Neural cell (in vitro differentiated cells): ENCODE data around the gene IFIT2. TPM values are rescaled to one million over a fixed set of nuclear protein-coding genes. Genes with fewer than 3 reads are reported as not detected.

Experiments used
- H2AFZ ChIP-seq: fragments of 200-600, 300-800 bp; sonication (generic), shearing (Covaris generic); 2 replicates; pipeline ENCODE4 v1.6.0; 2014; ENCODE audit warnings: low read depth, mild to moderate bottlenecking, antibody characterized with exemption, low read length, moderate library complexity
- H3F3A ChIP-seq: fragments of 200-600 bp; shearing (Covaris generic); 2 replicates; pipeline ENCODE4 v1.6.1; 2016; ENCODE audit warnings: mild to moderate bottlenecking, moderate library complexity, mixed read lengths, antibody characterized with exemption, low read length; ENCODE audit not compliant: insufficient read depth, poor library complexity, severe bottlenecking
- H3K27ac ChIP-seq: fragments of 200-600, 300-800 bp; sonication (generic), shearing (Covaris generic); 2 replicates; pipeline ENCODE4 v1.5.1; 2014; ENCODE audit warnings: mild to moderate bottlenecking, low read length, moderate library complexity
- H3K27me3 ChIP-seq: fragments of 300-800, 200-600 bp; sonication (generic), shearing (Covaris generic); 2 replicates; pipeline ENCODE4 v1.6.0; 2014; ENCODE audit warnings: mild to moderate bottlenecking, low read depth, low read length, moderate library complexity; ENCODE audit not compliant: insufficient read depth
- H3K36me3 ChIP-seq: fragments of 300-800, 200-600 bp; sonication (generic), shearing (Covaris generic); 2 replicates; pipeline ENCODE4 v1.5.1; 2014; ENCODE audit warnings: mild to moderate bottlenecking, antibody characterized with exemption, low read length, moderate library complexity; ENCODE audit not compliant: insufficient read depth
- H3K4me2 ChIP-seq: fragments of 300-800, 200-600 bp; sonication (generic), shearing (Covaris generic); 2 replicates; pipeline ENCODE4 v1.6.0; 2014; ENCODE audit warnings: mild to moderate bottlenecking, low read length
- H3K4me3 ChIP-seq: fragments of 300-800, 200-600 bp; sonication (generic), shearing (Covaris generic); 2 replicates; pipeline ENCODE4 v1.5.1; 2014; ENCODE audit warnings: mild to moderate bottlenecking, low read length, moderate library complexity
- H3K79me2 ChIP-seq: fragments of 200-600 bp; shearing (Covaris generic); replicated peaks from 2 replicates; pipeline ENCODE4 v1.6.0; 2014; ENCODE audit warnings: mild to moderate bottlenecking, low read length, moderate library complexity; ENCODE audit not compliant: insufficient read depth
- H3K9ac ChIP-seq: fragments of 300-800, 200-600 bp; sonication (generic), shearing (Covaris generic); 2 replicates; pipeline ENCODE4 v1.6.1; 2016; ENCODE audit warnings: mild to moderate bottlenecking, low read length, mixed read lengths
- H3K9me2 ChIP-seq: fragments of 200-600 bp; shearing (Covaris generic); 2 replicates; pipeline ENCODE4 v1.6.1; 2016; ENCODE audit warnings: mild to moderate bottlenecking, low read length, mixed read lengths; ENCODE audit not compliant: insufficient read depth
- H3K9me3 ChIP-seq: fragments of 200-600, 300-800 bp; sonication (generic), shearing (Covaris generic); 2 replicates; pipeline ENCODE4 v1.6.1; 2016; ENCODE audit warnings: mild to moderate bottlenecking, mixed run types, low read length, moderate library complexity, mixed read lengths
- H4K20me1 ChIP-seq: fragments of 200-600 bp; shearing (Covaris generic); 2 replicates; pipeline ENCODE4 v1.6.1; 2016; ENCODE audit warnings: mild to moderate bottlenecking, mixed run types; ENCODE audit not compliant: insufficient read depth
- EP300 ChIP-seq: fragments of 450-650 bp; conservative IDR thresholded peaks from 2 replicates; pipeline ENCODE4 v1.6.1; 2014; ENCODE audit warnings: antibody characterized with exemption, mild to moderate bottlenecking, moderate library complexity; ENCODE audit not compliant: poor library complexity, severe bottlenecking
- EZH2 ChIP-seq: fragments of 200-600, 300-800 bp; shearing (Covaris generic), sonication (generic); IDR thresholded peaks from 2 replicates; pipeline ENCODE4 v1.6.1; 2014; ENCODE audit warnings: antibody characterized with exemption, low read length, borderline replicate concordance, mild to moderate bottlenecking; ENCODE audit not compliant: insufficient read depth, poor library complexity, severe bottlenecking
- MXI1 ChIP-seq: fragments of 450-650 bp; conservative IDR thresholded peaks from 2 replicates; pipeline ENCODE4 v1.6.1; 2014; ENCODE audit warnings: antibody characterized with exemption, mild to moderate bottlenecking; ENCODE audit not compliant: poor library complexity, severe bottlenecking
- POLR2AphosphoS5 ChIP-seq: IDR thresholded peaks from 2 replicates; pipeline ENCODE4 v1.6.1; 2012
- RAD21 ChIP-seq: fragments of 450-650 bp; conservative IDR thresholded peaks from 2 replicates; pipeline ENCODE4 v1.6.1; 2014; ENCODE audit warnings: antibody characterized with exemption, mild to moderate bottlenecking, moderate library complexity
- REST ChIP-seq: IDR thresholded peaks from 2 replicates; pipeline ENCODE4 v1.6.1; 2012; ENCODE audit warnings: borderline replicate concordance
- SMC3 ChIP-seq: fragments of 450-650 bp; conservative IDR thresholded peaks from 2 replicates; pipeline ENCODE4 v1.6.1; 2014; ENCODE audit warnings: antibody characterized with exemption, mild to moderate bottlenecking, moderate library complexity; ENCODE audit not compliant: poor library complexity
- TAF1 ChIP-seq: IDR thresholded peaks from 2 replicates; pipeline ENCODE4 v1.6.1; 2012; ENCODE audit warnings: low read depth
- polyA plus RNA-seq: library from polyadenylated mRNA; depleted of rRNA; stranded (reverse); fragments of >200 nt; gene quantifications from 2 replicates; pipeline ENCODE4 v1.2.3, GENCODE V29; 2014
- TF ChIP-seq, protein P1 (sequence below): fragments of 450-650 bp; IDR thresholded peaks from 2 replicates; pipeline ENCODE4 v1.5.1; 2014; ENCODE audit warnings: antibody characterized with exemption, mild to moderate bottlenecking, moderate library complexity; ENCODE audit not compliant: poor library complexity, severe bottlenecking

The IFIT2 gene
- polyA plus RNA-seq, 1 donor from 2014 or later = 0.26 TPM

- no peaks in the 10 kb centered on the region for H3K36me3 ChIP-seq
- H3K9ac ChIP-seq = no peak overlapping the region
- H3K27me3 ChIP-seq = no peaks in the 10 kb centered on the region
- no peaks in the 10 kb centered on the region for H4K20me1 ChIP-seq
- TF ChIP-seq, protein P1, sequence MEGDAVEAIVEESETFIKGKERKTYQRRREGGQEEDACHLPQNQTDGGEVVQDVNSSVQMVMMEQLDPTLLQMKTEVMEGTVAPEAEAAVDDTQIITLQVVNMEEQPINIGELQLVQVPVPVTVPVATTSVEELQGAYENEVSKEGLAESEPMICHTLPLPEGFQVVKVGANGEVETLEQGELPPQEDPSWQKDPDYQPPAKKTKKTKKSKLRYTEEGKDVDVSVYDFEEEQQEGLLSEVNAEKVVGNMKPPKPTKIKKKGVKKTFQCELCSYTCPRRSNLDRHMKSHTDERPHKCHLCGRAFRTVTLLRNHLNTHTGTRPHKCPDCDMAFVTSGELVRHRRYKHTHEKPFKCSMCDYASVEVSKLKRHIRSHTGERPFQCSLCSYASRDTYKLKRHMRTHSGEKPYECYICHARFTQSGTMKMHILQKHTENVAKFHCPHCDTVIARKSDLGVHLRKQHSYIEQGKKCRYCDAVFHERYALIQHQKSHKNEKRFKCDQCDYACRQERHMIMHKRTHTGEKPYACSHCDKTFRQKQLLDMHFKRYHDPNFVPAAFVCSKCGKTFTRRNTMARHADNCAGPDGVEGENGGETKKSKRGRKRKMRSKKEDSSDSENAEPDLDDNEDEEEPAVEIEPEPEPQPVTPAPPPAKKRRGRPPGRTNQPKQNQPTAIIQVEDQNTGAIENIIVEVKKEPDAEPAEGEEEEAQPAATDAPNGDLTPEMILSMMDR = no peak
- TF ChIP-seq REST = no peak
- TF ChIP-seq SMC3 = no peak
- no peak for TF ChIP-seq RAD21
- no peak for TF ChIP-seq MXI1
- TF ChIP-seq EP300 = no peak
- TF ChIP-seq POLR2AphosphoS5 = no peak
- TF ChIP-seq TAF1 = no peak
- no peak for TF ChIP-seq EZH2
- H3F3A ChIP-seq = no peaks in the 10 kb centered on the region
- H3K79me2 ChIP-seq = no peaks in the 10 kb centered on the region
- no peaks in the 10 kb centered on the region for H3K9me2 ChIP-seq
- H3K4me2 ChIP-seq = no peak overlapping the region
- H3K4me3 ChIP-seq = no peak overlapping the region
- H3K27ac ChIP-seq = no peak overlapping the region
- H2AFZ ChIP-seq = no peak overlapping the region
- H3K9me3 ChIP-seq = no peaks in the 10 kb centered on the region
Observed at GRCh38 chr10:89307269-89307577, 5.4 kb downstream of the IFIT2 start.

DNA sequence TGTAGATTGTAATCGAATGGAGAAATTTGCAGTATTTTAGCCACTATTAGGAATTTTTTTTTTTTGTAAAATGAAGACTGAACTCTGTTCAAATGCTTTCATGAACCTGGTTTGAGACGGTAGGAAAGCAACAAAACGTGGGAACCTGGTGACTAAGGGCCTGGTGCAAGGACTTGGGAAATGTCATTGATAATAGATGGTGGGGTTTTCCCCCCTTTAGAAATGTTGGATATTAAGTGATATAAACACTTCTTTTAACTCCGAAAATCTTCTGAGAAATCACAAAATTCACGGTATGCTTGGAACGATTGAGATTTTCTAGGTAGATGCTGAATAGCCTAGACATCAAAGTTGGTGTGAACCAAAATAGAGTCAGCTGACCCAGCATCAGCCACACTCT, 6.4 kb downstream of the IFIT2 start:
- Histone ChIP-seq H3F3A (no peaks in the 10 kb centered on the region), H4K20me1 (no peaks in the 10 kb centered on the region), H3K36me3 (no peaks in the 10 kb centered on the region), H3K79me2 (no peaks in the 10 kb centered on the region), H3K4me2 (no peak overlapping the region), H3K9ac (no peak overlapping the region), H3K4me3 (no peak overlapping the region), H3K27ac (no peak overlapping the region), H3K9me2 (no peaks in the 10 kb centered on the region), H3K9me3 (no peaks in the 10 kb centered on the region), H2AFZ (no peak overlapping the region), H3K27me3 (no peaks in the 10 kb centered on the region)
- TF ChIP-seq EZH2 = no peak
- no peak for TF ChIP-seq RAD21
- no peak for TF ChIP-seq EP300
- no peak for TF ChIP-seq SMC3
- TF ChIP-seq POLR2AphosphoS5 = no peak
- TF ChIP-seq TAF1 = no peak
- no peak for TF ChIP-seq MXI1
- TF ChIP-seq, protein P1 = no peak
- no peak for TF ChIP-seq REST
